Chondrocyte (in vitro differentiated cells): ENCODE results near the gene SYT13. TPM values are rescaled to one million over a fixed set of nuclear protein-coding genes. Genes with fewer than 3 reads are reported as not detected.

Experiments used
- DNase-seq: peaks from one replicate; pipeline ENCODE4 v3.0.0; 2021; ENCODE audit warnings: mixed read lengths, low spot score
- H3K27ac Mint-ChIP-seq: one replicate; pipeline ENCODE4 v1.8.0; 2021; ENCODE audit warnings: mild to moderate bottlenecking, moderate library complexity, mixed read lengths; ENCODE audit not compliant: unreplicated experiment
- H3K27me3 Mint-ChIP-seq: 2 replicates; pipeline ENCODE4 v1.8.0; 2021; ENCODE audit warnings: low read depth, mixed read lengths
- H3K36me3 Mint-ChIP-seq: 2 replicates; pipeline ENCODE4 v1.8.0; 2021; ENCODE audit warnings: low read depth, mixed read lengths
- H3K4me1 Mint-ChIP-seq: 2 replicates; pipeline ENCODE4 v1.8.0; 2021; ENCODE audit warnings: low read depth, mild to moderate bottlenecking, mixed read lengths
- H3K4me3 Mint-ChIP-seq: one replicate; pipeline ENCODE4 v1.8.0; 2021; ENCODE audit warnings: mild to moderate bottlenecking, moderate library complexity, mixed read lengths; ENCODE audit not compliant: unreplicated experiment
- H3K9me3 Mint-ChIP-seq: 2 replicates; pipeline ENCODE4 v1.8.0; 2021; ENCODE audit warnings: low read depth, mixed read lengths
- total RNA-seq: library from RNA; stranded (reverse); gene quantifications from 3 replicates; pipeline ENCODE4 v1.2.1, GENCODE V29; 2021
- TF ChIP-seq, protein P1 (sequence below): fragments of 200-600 bp; sonication (generic); IDR thresholded peaks from 2 replicates; pipeline ENCODE4 v1.5.0; 2021; ENCODE audit warnings: antibody characterized with exemption, mild to moderate bottlenecking, moderate library complexity

Gene SYT13
- total RNA-seq, 1 donor from 2014 or later, result 2.8 TPM

DNA sequence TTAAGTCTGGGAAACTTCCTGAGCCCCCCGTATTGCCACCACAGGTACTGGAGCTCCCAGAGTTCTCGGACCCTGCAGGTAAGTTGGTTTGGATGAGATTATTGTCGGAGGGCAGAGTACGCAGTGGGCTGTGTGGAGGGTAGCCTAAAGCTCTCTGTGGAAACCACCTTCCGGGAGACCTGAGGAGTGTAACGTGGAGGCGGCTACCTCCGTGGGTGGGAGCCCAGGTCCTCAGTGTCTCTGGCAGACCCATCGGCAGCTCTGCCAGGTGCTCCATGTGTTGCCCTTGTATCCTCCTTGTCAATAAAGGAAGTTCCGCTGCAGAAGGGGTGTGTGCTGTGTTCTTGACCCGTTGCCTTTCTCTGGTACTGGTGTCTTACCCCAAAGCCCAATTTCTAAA, 61.4 kb downstream of the SYT13 start:
- no peaks in the 10 kb centered on the region for H3K27me3 Mint-ChIP-seq
- no peak overlapping the region for H3K4me3 Mint-ChIP-seq
- no peak for DNase-seq
- TF ChIP-seq, protein P1, sequence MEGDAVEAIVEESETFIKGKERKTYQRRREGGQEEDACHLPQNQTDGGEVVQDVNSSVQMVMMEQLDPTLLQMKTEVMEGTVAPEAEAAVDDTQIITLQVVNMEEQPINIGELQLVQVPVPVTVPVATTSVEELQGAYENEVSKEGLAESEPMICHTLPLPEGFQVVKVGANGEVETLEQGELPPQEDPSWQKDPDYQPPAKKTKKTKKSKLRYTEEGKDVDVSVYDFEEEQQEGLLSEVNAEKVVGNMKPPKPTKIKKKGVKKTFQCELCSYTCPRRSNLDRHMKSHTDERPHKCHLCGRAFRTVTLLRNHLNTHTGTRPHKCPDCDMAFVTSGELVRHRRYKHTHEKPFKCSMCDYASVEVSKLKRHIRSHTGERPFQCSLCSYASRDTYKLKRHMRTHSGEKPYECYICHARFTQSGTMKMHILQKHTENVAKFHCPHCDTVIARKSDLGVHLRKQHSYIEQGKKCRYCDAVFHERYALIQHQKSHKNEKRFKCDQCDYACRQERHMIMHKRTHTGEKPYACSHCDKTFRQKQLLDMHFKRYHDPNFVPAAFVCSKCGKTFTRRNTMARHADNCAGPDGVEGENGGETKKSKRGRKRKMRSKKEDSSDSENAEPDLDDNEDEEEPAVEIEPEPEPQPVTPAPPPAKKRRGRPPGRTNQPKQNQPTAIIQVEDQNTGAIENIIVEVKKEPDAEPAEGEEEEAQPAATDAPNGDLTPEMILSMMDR, result no peak
- no peaks in the 10 kb centered on the region for H3K4me1 Mint-ChIP-seq
- H3K36me3 Mint-ChIP-seq, result peaks cover 45% of the 10 kb centered on the region
- H3K9me3 Mint-ChIP-seq, result no peaks in the 10 kb centered on the region
- no peak overlapping the region for H3K27ac Mint-ChIP-seq

DNA sequence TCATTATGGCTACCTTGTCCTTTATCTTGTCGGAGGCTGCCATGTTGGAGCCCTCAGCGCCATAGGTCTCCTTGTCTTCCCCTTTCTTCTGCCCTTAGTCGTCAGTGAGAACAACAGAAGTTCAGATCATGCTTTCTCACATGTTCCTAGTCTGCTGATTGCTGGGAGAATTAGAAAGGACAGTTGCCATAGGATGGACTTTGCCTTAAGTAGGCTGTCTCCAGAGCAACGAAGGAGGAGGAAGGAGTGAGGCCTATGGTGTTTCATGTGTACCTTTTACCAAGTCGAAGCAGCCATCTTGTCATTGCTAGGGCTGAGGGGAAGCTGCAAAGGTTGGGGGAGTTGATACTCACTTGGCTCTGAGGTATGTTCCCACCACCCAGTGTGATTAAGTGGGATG, 62.6 kb downstream of the SYT13 start:
- Mint-ChIP-seq H3K9me3 (no peaks in the 10 kb centered on the region), H3K4me3 (no peak overlapping the region), H3K36me3 (peaks cover 44% of the 10 kb centered on the region), H3K27ac (no peak overlapping the region), H3K4me1 (no peaks in the 10 kb centered on the region), H3K27me3 (no peaks in the 10 kb centered on the region)
- DNase-seq, result no peak
- TF ChIP-seq, protein P1, result no peak

DNA sequence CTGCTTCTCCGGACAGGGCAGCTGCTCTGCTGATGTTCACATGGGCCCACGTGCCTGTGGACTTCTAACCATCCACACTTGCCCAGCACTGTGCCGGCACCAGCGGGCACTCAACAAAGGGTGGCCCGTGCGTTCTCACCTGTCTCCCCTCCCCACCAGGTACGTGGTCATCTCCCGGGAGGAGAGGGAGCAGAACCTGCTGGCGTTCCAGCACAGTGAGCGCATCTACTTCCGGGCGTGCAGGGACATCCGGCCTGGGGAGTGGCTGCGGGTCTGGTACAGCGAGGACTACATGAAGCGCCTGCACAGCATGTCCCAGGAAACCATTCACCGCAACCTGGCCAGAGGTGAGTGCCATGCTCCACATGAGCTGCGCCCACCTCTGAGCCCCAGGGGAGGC, 66.7 kb downstream of the SYT13 start:
- TF ChIP-seq, protein P1, result no peak
- Mint-ChIP-seq H3K27me3 (no peaks in the 10 kb centered on the region), H3K4me3 (no peak overlapping the region)

DNA sequence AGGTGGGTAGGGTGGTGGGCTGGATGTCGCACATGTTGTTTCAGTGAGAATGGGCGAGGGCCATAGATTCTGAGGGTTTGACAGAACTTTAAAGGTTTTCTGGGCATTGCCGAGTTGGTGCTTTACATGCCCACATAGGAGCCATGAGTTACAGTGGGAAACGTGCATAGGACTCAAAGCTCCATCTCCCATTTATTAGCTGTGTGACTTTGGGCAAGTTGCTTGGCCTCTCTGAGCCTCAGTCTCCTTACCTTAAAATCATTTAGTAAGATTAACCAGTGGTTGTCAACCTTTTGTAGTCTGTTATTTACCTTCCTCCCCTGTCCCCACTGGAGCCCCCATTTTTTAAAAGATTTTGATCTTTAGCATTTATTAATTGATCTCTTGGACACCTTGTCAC, 67.4 kb downstream of the SYT13 start:
- peaks cover 14% of the 10 kb centered on the region for H3K4me1 Mint-ChIP-seq
- TF ChIP-seq, protein P1, result no peak
- H3K9me3 Mint-ChIP-seq, result no peaks in the 10 kb centered on the region
- H3K27ac Mint-ChIP-seq, result no peak overlapping the region
- no peak for DNase-seq
- H3K27me3 Mint-ChIP-seq, result no peaks in the 10 kb centered on the region
- H3K4me3 Mint-ChIP-seq, result no peak overlapping the region
- H3K36me3 Mint-ChIP-seq, result peaks cover 10% of the 10 kb centered on the region

More for the DNA sequence above, 66.7 kb downstream of the SYT13 start:
- H3K36me3 Mint-ChIP-seq, result peaks cover 15% of the 10 kb centered on the region
- no peak for DNase-seq
- no peaks in the 10 kb centered on the region for H3K9me3 Mint-ChIP-seq
- H3K4me1 Mint-ChIP-seq, result peaks cover 14% of the 10 kb centered on the region
- H3K27ac Mint-ChIP-seq, result no peak overlapping the region

DNA sequence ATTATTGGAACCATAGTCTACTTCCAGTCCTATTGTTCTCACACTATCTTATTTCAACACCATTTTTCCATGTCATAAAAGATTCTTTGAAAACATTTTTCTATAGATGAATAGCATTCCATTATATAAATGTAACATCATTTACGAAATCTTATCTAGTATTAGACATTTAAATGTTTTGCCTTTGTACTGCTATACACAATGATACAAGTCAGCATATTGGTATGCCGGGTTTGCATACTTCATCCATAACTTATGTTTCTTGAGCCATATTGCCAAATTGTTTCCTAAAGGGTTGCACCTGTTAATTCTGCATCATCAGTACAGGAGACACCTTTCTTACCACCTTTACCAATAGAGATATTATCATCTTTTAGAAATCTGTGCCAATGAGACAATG, 68.2 kb downstream of the SYT13 start:
- Mint-ChIP-seq H3K36me3 (peaks cover 15% of the 10 kb centered on the region), H3K27me3 (no peaks in the 10 kb centered on the region), H3K4me1 (peaks cover 14% of the 10 kb centered on the region), H3K27ac (no peak overlapping the region), H3K9me3 (no peaks in the 10 kb centered on the region), H3K4me3 (no peak overlapping the region)
- TF ChIP-seq, protein P1, result no peak
- no peak for DNase-seq
